GM19452 (cell line): ENCODE data around the gene TTC28.
"Not testable (repeated sequence)": the region's sequence is repeated elsewhere in the genome, so short reads cannot be mapped to it uniquely, and the experiment has no call there.

Source experiments
- ATAC-seq: cut with Tn5 transposase; IDR thresholded peaks from one replicate; pipeline ENCODE4 v1.9.1; 2021; ENCODE audit not compliant: unreplicated experiment

TTC28 gene

DNA sequence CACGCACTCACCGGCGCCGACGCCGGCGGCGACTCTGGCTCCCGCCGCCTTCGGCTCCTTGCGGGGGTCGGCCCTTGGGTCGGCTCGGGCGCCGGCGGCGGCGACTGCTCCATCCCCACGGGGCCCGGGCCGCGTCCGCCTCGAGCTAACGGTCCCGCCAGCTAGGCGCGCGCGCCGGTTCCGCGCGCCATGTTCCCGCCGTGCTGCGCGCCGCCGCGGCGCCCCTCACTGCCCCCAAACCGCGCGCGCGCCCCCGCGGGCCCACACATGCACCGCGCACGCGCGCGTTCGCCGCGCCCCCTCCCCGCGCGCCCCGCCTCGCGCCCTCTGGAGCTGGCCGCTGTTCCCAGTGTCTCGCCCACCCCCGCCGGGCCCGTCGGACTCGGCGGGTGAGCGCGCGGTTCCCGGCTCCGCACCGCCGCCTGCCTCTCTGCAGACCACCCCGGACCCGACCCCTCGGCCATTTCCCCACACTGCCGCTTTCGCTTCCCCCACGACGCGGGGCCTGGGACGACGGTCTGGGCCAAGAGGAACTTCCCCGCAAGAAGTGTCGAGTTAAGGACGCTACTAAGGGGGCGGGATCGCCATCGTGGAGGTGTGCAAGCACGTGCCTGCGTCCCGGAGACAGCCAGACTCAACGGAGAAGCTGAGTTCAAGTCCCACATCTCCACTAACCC, at the start of gene TTC28:
Gene TTC28, minus strand, starts transcription at position 230 of the 677 bp plus-strand sequence. Its CDS starts 117 bp downstream, at position 113.
- ATAC-seq: not testable (repeated sequence)

DNA sequence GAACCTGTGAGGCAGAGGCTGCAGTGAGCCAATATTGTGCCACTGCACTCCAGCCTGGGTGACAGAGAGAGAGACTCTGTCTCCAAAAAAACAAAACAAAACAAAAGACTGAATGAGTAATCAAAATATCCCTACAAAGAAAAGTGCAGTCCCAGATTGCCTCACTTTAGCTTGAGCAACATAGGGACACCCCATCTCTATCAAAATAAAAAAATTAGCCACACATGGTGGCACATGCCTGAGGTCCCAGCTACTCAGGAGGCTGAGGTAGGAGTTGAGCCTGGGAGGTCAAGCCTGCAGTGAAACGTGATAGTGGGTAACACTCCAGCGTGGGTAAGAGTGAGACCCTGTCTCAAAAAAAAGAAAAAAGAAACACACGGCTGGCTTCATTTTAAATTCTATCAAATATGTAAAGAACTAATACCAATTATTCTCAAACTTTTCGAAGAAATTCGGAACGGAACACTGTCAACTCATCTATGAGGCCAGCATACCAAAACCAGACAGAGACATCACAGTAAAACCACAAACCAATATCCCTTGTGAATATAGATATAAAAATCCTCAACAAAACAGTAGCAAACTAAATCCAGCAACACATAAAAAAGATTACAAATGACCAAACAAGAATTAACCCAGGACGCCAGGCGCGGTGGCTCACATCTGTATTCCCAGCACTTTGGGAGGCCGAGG, 49.1 kb upstream of the TTC28 start:
- no peak for ATAC-seq

DNA sequence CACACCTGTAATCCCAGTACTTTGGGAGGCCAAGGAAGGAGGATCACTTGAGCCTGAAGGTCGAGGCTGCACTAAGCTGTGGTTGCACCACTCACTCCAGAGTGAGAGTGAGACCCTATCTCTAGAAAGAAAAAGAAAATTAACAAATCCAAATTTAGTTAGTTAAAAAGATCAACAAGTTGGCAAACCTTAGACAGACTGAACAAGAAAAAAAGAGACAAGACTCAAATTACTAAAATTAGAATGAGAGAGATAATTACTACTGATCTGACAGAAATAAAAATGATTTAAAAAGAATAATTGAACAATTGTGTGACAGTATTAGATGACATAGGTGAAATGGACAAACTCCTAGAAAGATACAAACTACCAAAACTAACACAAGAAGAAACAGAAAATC, 48.4 kb upstream of the TTC28 start:
- ATAC-seq: no peak

DNA sequence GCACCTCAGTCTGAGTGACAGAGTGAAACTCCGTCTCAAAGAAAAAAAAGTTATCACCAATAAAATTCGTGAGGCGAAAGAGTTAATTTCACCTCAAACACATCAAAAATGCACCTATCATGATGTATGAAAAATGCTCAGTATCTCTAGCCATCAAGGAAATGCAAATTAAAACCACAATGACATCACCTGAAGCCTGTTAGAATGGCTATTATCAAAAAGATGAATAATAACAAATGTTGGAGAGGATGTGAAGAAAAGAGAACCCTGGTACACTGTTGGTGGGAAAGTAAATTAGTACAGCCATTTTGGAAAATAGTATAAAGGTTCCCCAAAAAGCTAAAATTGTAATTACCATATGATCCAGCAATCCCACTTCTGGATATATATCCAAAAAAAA, 38.4 kb upstream of the TTC28 start:
- no peak for ATAC-seq

DNA sequence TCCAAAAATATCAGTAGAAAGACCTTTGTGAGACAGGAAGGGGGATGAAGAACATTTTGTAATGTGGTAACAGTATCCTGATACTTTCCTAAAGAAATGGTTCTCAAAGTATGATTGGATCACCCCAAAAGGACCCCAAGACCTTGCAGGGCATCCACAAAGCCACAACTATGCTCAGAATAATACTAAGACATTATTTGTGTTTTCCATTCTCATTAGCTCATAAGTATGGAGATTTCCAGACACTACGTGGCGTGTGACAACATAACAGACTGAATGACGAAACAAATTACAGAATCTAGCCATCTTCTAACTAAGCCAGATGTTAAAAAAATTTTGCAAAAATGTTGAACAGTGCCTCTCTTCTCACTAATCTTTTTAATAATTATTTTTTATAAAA, 37.0 kb upstream of the TTC28 start:
- no peak for ATAC-seq

DNA sequence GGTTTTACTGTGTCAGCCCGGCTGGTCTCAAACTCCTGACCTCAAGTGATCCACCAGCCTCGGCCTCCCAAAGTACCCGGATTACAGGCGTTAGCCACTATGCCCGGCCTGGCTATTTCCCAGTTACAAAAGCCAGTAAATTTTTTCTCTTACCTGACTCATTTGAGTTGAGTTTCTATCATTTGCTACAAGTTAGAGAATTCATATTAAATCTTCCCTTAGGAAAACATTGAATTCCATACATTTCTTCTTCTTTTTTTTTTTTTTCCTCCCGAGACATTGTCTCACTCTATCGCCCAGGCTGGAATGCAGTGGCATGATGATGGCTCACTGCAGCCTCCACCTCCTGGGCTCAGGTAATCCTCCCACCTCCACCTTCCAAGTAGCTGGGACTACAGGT, 36.0 kb upstream of the TTC28 start:
- ATAC-seq: no peak

DNA sequence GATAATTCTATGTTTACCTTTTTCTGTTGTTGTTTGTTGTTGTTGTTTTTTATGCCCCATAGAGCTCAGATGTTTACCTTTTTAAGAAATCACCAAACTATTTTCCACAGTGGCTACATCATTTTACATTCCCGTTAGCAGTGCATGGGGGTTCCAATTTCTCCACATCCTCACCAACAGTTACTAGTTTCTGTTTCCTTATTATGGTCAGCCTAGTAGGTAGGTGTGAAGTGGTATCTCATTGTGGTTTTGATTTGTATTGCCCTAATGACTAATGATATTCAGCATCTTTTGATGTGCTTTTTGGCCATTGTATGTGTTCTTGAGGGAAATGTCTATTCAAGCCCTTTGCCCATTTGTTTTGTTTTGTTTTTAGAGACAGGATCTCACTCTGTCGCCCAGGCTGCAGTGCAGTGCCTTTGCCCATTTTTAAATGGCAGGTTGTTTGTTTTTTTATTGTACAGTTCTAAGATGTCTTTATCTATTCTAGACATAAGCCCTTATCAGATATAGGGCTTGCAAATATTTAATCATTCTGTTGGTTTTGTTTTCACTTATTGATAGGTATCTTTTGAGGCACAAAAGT, 34.5 kb upstream of the TTC28 start:
- ATAC-seq: no peak

GRCh38 chr22:28711820-28712777, 32.5 kb upstream of the TTC28 start:
- no peak for ATAC-seq

DNA sequence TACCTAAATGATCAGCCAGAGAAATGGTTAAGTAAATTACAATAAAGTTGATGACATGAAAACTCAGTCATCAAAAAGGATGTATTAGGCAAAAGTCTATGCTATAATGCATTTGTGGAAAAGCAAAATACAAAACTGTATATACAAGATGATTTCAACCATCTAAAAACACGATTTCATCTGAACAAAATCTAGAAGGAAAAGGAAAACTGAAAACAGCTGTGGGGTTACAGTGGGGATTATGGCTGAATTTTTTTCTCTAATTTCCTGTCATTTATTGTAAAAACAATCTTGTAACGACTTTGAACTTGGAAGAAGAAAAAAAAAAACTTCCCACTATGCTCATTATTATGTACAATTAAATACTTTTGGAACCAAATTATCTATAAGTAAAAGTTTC, 31.7 kb upstream of the TTC28 start:
- ATAC-seq: no peak

DNA sequence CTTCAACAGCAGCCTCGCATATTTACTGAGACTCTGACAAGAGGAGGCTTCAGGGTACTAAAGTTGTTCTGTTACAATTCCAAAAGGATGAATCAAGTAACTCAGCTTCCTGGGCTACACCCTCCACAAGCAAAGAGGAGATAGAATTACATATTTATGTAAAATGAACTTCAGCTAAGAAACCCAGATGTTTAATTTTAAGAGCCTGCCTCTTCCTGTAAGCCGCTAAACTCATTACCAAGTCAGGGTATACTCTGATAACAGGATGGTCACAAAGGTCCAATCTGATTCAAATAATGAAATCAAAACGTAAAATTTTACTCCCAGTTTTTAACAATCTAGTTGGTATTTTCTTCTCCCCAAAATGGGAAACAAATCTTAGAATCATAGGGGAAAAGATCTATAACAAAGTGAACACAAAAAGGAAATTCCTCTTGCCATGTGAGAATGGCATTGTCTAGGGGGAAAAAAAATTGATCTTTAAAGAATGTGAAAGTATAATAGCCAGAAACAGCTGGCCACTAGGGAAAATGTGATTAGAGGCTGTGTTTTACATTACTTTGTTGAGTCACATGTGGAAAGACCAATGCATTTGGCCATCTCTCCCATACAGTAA, 31.0 kb upstream of the TTC28 start:
- ATAC-seq: no peak

GRCh38 chr22:28710107-28710506, 30.5 kb upstream of the TTC28 start:
- ATAC-seq: no peak

DNA sequence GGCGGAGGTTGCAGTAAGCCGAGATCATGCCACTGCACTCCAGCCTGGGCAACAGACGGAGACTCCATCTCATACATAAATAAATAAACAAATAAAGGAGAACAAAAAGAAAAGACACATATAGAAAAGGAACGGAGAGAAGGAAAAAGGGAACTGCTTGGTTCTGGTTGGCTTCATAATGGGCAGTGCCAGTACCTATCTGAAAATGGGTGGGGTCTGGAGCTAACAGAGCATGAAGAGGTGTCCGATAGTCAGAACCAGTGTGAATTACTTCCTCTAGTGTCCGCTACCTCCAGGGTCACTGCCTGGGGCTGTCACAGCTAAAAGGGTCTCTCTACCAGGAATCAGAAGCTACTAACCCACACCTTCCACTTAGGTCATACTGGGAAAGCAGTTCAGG, 27.2 kb upstream of the TTC28 start:
- ATAC-seq: no peak

DNA sequence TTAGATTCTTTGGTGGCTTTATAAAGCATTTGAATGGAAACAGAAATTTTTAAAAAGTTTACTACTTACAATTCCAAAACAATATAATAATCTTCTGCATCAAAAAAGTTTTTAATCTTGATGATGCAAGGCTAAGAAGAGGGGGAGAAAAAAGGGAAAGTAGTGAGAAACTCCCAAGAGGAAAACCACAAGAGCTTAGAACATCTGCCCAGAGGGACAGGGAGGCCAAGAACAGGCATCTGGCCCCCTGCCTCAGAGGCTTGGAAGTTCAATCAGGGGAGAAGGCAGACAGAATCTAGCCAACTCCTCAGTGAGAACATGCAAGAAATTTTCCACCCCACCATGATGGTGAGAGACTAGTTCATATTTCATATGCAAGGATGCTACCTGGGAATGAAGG, 23.8 kb upstream of the TTC28 start:
- no peak for ATAC-seq

DNA sequence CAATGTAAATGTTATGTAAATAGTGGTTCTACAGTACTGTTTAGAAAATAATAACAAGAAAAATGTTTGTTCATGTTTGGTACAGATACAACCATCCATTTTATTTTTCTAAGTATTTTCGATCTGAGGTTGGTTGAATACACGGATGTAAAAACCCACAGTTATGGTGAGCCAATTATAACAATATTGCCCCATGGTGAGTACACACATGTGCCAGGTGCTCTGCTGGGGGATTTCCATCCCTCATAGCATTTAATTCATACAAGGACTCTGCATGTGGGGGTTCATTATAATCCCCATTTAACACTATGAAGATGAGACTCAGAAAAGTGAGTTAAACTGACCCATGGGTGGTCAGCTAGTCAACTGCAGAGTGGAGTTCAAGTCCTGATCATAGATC, 23.3 kb upstream of the TTC28 start:
- ATAC-seq: no peak

DNA sequence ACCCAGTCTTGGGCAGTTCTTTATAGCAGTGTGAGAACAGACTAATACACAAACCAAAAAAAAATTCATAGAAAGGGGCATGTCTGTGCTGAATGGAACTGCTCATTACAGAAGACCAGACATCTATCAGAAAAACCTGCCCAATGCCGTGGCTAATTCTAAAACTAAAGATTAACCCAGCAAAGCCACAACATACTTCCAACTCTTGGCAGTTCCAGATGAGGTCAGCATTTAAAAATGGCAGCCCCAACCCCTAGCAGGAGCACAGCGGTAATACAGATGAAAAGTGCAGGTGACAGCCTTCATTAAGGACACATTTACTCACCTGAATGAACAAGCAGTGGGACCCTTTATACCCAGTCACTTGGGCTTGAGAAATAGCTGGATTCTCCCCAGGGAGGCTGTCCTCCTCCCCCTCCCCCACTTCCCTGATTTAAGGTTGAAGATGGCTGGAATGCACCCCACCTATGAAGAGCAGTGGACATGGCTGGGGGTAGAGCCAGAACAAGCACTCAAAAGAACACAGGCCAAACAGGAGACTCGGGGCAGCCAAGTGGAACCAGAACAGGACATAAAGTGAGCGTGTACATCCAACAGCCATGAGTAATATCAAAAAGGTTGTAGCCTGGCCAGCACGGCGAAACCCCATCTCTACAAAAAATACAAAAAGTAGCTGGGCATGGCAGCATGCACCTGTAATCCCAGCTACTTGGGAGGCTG, 13.6 kb upstream of the TTC28 start:
- not testable (repeated sequence) for ATAC-seq

DNA sequence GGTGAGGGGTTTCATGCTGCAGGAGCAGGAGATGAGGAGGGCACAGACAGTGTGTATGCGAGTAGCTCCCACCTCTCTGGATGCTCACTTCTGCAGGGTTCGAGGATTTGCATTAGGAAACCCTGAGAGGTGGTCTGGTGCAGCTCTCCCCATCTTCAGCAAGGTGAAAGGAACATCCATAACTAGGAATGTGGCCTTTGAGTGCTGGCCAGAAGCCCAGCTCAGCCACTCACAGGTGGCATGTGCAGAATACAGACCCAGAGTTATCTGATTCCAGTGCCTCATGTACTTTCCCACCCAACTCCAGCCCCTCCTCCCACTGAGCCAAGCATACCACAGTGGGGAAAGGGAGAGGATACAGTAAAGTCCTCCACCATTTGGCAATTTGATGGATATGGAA, 10.2 kb upstream of the TTC28 start:
- not testable (repeated sequence) for ATAC-seq

- ATAC-seq: not testable (repeated sequence)
Observed at GRCh38 chr22:28682966-28683365, 3.3 kb upstream of the TTC28 start.

DNA sequence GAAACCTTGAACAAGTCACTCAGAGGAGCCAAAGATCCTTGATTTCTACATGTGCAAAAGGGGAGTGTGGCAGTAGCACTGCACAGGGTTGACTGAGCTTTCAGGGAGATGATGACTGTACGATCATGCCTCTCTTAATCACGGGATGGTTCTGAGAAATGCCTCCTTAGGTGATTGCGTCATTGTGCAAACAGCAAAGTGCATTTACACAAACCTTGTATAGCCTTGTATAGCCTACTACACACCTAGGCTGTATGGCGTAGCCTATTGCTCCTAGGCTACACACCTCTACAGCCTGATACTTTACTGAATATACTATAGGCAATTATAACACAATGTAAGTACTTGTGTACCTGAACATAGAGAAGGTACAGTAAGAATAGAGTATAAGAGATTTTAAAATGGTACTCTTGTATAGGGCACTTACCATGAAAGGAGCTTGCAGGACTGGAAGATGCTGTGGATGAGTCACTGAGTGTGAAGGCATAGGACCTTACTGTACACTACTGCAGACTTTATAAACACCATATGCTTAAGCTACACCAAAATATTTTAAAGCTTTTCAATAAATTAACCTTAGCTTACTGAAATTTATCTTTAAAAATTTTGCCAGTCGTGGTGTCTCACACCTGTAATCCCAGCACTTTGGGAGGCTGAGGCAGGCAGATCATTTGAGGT, 1.3 kb upstream of the TTC28 start:
- not testable (repeated sequence) for ATAC-seq

DNA sequence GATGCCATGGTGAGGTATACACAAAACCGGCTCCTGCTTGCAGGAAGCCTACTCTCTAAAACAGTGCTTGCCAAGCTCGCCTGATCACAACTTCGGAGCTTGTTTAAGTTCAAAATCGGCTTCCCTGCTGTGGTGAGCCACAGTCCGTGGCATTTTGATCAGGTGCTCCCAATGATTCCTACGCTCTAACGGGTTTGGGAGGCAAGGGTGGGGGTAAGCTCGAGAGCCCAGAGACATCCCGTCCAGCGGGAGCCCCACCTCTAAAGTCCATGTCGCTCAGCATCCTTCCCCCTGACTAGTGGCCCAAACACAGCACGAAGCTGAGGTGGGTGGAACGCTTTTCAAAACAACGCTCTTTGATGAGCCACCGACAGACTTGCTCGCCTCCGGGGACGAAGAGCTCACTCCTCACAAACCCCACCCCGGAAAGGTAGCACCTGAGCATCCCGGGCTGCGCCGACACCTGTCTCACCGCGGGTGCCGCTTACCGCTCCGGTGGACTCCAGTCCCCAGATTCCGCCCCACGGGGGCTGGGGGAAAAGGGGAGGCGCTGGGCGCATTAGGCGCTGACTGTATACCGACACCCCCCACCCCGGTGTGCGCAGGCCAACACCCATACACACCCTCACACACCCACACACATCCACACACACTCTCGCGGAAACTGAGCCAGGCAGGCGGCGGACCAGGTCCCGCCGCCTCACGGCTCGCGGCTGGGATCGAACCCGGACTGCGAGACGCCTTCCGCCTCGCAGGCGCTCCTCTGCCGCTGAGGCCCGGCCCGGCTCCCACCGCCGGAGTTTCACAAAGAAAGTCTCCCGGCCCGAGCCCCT, 646 bp downstream of the TTC28 start:
- ATAC-seq: not testable (repeated sequence)
